ENCODE data around the gene RNF43. TPM values are rescaled to one million over a fixed set of nuclear protein-coding genes. Genes with fewer than 3 reads are reported as not detected.

The RNF43 gene
- polyA plus RNA-seq, 1 donor (not counting 4 experiments of a cell fraction or from before 2014, with no cell fraction given) = 15.0 TPM

- Histone ChIP-seq H3K79me2 (ENCODE audit: control insufficient read depth, insufficient read depth, low read length) (peaks cover 57% of the 10 kb centered on the region), H3K4me3 (ENCODE audit: control insufficient read depth in 2 of 3, extremely low read depth in 1 of 3, insufficient read depth in 2 of 3, low read depth in 1 of 3, low read length in 3 of 3) (peak overlapping the region; percentile 64 to 97 (median 95)), H3K4me1 (ENCODE audit: control insufficient read depth, extremely low read depth, insufficient read depth, low read length) (peaks cover 14% of the 10 kb centered on the region), H3K9ac (ENCODE audit: control insufficient read depth, extremely low read depth, insufficient read depth, low read length) (peak overlapping the region; percentile 91), H3K9me3 (ENCODE audit: control insufficient read depth, low read depth, low read length) (no peaks in the 10 kb centered on the region), H3K27ac (ENCODE audit: control insufficient read depth, insufficient read depth, low read length) (peak overlapping the region; percentile 95), H3K27me3 (ENCODE audit: control insufficient read depth, extremely low read depth, insufficient read depth, low read length) (no peaks in the 10 kb centered on the region), H3K9me1 (ENCODE audit: control insufficient read depth, extremely low read depth, insufficient read depth, low read length) (no peaks in the 10 kb centered on the region), H3K4me2 (ENCODE audit: control insufficient read depth, extremely low read depth, insufficient read depth, low read depth, low read length) (peak overlapping the region; percentile 93), H4K20me1 (ENCODE audit: control insufficient read depth, extremely low read depth, insufficient read depth, low read length) (no peaks in the 10 kb centered on the region), H2AFZ (ENCODE audit: control insufficient read depth, low read length) (no peak overlapping the region), H3K36me3 (ENCODE audit: control insufficient read depth in 2 of 2, extremely low read depth in 1 of 2, insufficient read depth in 2 of 2, low read length in 2 of 2) (no peaks in the 10 kb centered on the region)
- DNase-seq (ENCODE audit: low read depth, low spot score) (no peak), FAIRE-seq (no peak)
- dilution Hi-C loops (cut with MboI; ENCODE audit: extremely low pct_ligation_motif_present, low sequenced_read_pairs) = no loop called here
- TF ChIP-seq CTCF (optimal IDR thresholded peaks at IDR 0.05 in 1 of 3, IDR thresholded peaks at IDR 0.05 in 1 of 3, conservative IDR thresholded peaks at IDR 0.05 in 1 of 3; ENCODE audit: extremely low read depth in 1 of 3, insufficient read depth in 2 of 3, low read length in 3 of 3) (no peak), EZH2 (IDR thresholded peaks at IDR 0.05; ENCODE audit: low read length) (no peak)
These were observed 938 bp downstream of the RNF43 start for GRCh38 chr17:58416396-58416795.

GRCh38 chr17:58415371-58416055 is 1.8 kb downstream of the RNF43 start:
- Histone ChIP-seq H3K36me3 (ENCODE audit: control insufficient read depth in 2 of 2, extremely low read depth in 1 of 2, insufficient read depth in 2 of 2, low read length in 2 of 2) (no peaks in the 10 kb centered on the region), H3K9ac (ENCODE audit: control insufficient read depth, extremely low read depth, insufficient read depth, low read length) (peak overlapping the region; percentile 91), H3K4me1 (ENCODE audit: control insufficient read depth, extremely low read depth, insufficient read depth, low read length) (peaks cover 20% of the 10 kb centered on the region), H4K20me1 (ENCODE audit: control insufficient read depth, extremely low read depth, insufficient read depth, low read length) (no peaks in the 10 kb centered on the region), H3K79me2 (ENCODE audit: control insufficient read depth, insufficient read depth, low read length) (peaks cover 66% of the 10 kb centered on the region), H3K27me3 (ENCODE audit: control insufficient read depth, extremely low read depth, insufficient read depth, low read length) (no peaks in the 10 kb centered on the region), H3K9me1 (ENCODE audit: control insufficient read depth, extremely low read depth, insufficient read depth, low read length) (no peaks in the 10 kb centered on the region), H3K9me3 (ENCODE audit: control insufficient read depth, low read depth, low read length) (no peaks in the 10 kb centered on the region), H3K4me3 (ENCODE audit: control insufficient read depth in 2 of 3, extremely low read depth in 1 of 3, insufficient read depth in 2 of 3, low read depth in 1 of 3, low read length in 3 of 3) (peak overlapping the region; percentile 64 to 97 (median 95)), H3K27ac (ENCODE audit: control insufficient read depth, insufficient read depth, low read length) (peak overlapping the region; percentile 95), H2AFZ (ENCODE audit: control insufficient read depth, low read length) (no peak overlapping the region), H3K4me2 (ENCODE audit: control insufficient read depth, extremely low read depth, insufficient read depth, low read depth, low read length) (peak overlapping the region; percentile 93)
- DNase-seq (ENCODE audit: low read depth, low spot score) = no peak
- no peak for TF ChIP-seq EZH2 (IDR thresholded peaks at IDR 0.05; ENCODE audit: low read length)
- TF ChIP-seq CTCF (optimal IDR thresholded peaks at IDR 0.05 in 1 of 3, IDR thresholded peaks at IDR 0.05 in 1 of 3, conservative IDR thresholded peaks at IDR 0.05 in 1 of 3; ENCODE audit: extremely low read depth in 1 of 3, insufficient read depth in 2 of 3, low read length in 3 of 3) = no peak
- peak; percentile 61 for FAIRE-seq
- dilution Hi-C loops (cut with MboI; ENCODE audit: extremely low pct_ligation_motif_present, low sequenced_read_pairs) = no loop called here
